Kidney (tissue), 14 donors: ENCODE results near the gene EIF2A. TPM values are rescaled to one million over a fixed set of nuclear protein-coding genes. Genes with fewer than 3 reads are reported as not detected.

ENCODE experiments used
- DNase-seq, 5 donors: peaks; one replicate each; pipeline ENCODE4 v3.0.0-alpha.2; 2013 to 2020
- FAIRE-seq: peaks from 2 replicates; lab custom pipeline; 2012; peaks lifted over from hg19 to GRCh38; lab: Jason Lieb, UNC
- H3K27ac ChIP-seq, 2 donors: one replicate each; pipeline ENCODE4 v1.7.0; 2013; ENCODE audit warnings: low read depth in 2 of 2, low read length in 2 of 2, inconsistent platforms in 1 of 2
- H3K27me3 ChIP-seq: one replicate; pipeline ENCODE4 v1.7.1; 2013; ENCODE audit warnings: low read length, inconsistent platforms; ENCODE audit not compliant: control insufficient read depth, insufficient read depth
- H3K36me3 ChIP-seq, 3 donors: one replicate each; pipeline versions ENCODE4 v1.7.0 to v1.7.1; 2013; ENCODE audit warnings: low read length in 3 of 3, control low read depth in 1 of 3, inconsistent platforms in 1 of 3; ENCODE audit not compliant: insufficient read depth in 3 of 3, control insufficient read depth in 2 of 3
- H3K4me1 ChIP-seq, 3 donors: one replicate each; pipeline versions ENCODE4 v1.7.0 to v1.7.1; 2013; ENCODE audit warnings: low read length in 3 of 3, inconsistent platforms in 1 of 3, low read depth in 1 of 3; ENCODE audit not compliant: control insufficient read depth in 2 of 3, insufficient read depth in 2 of 3
- H3K4me3 ChIP-seq, 3 donors: one replicate each; pipeline versions ENCODE4 v1.7.0 to v1.8.1; 2013; ENCODE audit warnings: low read length in 3 of 3, control low read depth in 1 of 3, inconsistent platforms in 1 of 3
- H3K9ac ChIP-seq, 3 donors: one replicate each; pipeline versions ENCODE4 v1.7.0 to v1.7.1; 2013; ENCODE audit warnings: low read length in 3 of 3, control low read depth in 1 of 3, inconsistent platforms in 1 of 3
- H3K9me3 ChIP-seq, 3 donors: one replicate each; pipeline versions ENCODE4 v1.7.0 to v1.7.1; 2013; ENCODE audit warnings: low read length in 3 of 3, control low read depth in 1 of 3, inconsistent platforms in 1 of 3; ENCODE audit not compliant: control insufficient read depth in 2 of 3, insufficient read depth in 1 of 3
- CTCF ChIP-seq: IDR thresholded peaks from 3 replicates; pipeline ENCODE4 v1.5.1; 2012; ENCODE audit warnings: mild to moderate bottlenecking, moderate library complexity, borderline replicate concordance; ENCODE audit not compliant: insufficient read depth; ENCODE audit errors: extremely low read depth
- intact Hi-C: fragments of 100-400 bp; cut with DNase I; formaldehyde crosslinking; loops from one replicate; pipeline ENCODE4 v1.11.1; 2022
- polyA plus RNA-seq: library from polyadenylated mRNA; stranded (reverse); fragments of 350-450 nt; fragmentation: Illumina TruSeq; extraction: RNeasy Lipid Tissue Mini Kit (QIAGEN cat#74804); gene quantifications from one replicate; pipeline ENCODE4 v1.2.3, GENCODE V29; 2014; ENCODE audit warnings: low read depth, low replicate concordance; ENCODE audit not compliant: insufficient read depth
- total RNA-seq: library from RNA; stranded (reverse); fragmentation: NEBNext Ultra II Directional; extraction: Animal tissue kit (Norgen Biotek cat#: 25700); gene quantifications from one replicate; pipeline ENCODE4 v1.2.1, GENCODE V29; 2021
- donor health status: control.
- donor health status: control.
- donor health status: control.
- donor health status: control.
- donor health status: control.
- donor health status: DM: yes; HTN: yes; CAD: no.
- donor health status: Normal renal cell carcinoma (clear cell type).

The EIF2A gene
- total and polyA plus RNA-seq, 2 donors from 2014 or later, result 48.2 to 70.5 TPM

DNA sequence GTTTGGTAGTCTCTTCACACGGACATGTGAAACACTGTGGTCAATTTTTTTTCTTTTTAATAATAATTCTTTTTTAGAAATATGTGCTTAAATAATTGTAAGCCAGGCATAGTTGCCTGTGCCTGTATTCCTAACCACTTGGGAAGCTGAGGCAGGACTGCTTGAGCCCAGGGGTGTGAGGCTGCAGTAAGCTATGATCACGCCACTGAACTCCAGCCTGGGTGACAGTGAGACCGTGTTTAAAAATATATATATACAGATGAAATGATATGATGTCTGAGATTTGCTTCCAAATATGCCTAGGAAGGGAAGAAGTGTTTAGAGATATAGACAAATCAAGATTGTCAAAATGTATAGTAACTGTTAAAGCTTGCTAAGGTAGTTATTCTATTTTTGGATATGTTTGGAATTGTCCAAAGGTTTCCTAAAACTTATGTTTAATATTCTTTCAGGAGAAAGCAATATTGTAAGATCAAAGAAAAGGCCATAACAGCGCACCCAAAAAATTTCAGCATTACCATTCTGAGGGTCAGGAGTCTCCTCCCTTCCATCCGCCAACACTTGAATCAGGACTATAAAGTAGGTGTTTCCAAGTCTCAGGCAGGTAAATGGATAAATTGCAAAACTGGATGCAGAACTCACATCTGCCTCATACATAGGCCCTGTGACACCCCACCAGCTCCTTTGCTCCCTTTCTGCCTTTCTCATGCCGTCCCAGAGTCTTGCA lies 56.0 kb downstream of the EIF2A start:
- FAIRE-seq, result no peak
- no peaks in the 10 kb centered on the region for H3K27me3 ChIP-seq
- peaks cover 0 to 9% (median 4%) of the 10 kb centered on the region in 3 donors for H3K4me1 ChIP-seq
- intact Hi-C loops, result no loop called here
- H3K36me3 ChIP-seq, result no peaks in the 10 kb centered on the region
- no peaks in the 10 kb centered on the region for H3K9me3 ChIP-seq
- peak overlapping the region; percentile 85 to 98 (median 93) for H3K9ac ChIP-seq
- peak overlapping the region; percentile 95 to 100 (median 98) for H3K4me3 ChIP-seq
- no peak for TF ChIP-seq CTCF
- peak in 2 of 5 donors; percentile 10 to 33 for DNase-seq
- H3K27ac ChIP-seq, result peak overlapping the region; percentile 91 to 96

DNA sequence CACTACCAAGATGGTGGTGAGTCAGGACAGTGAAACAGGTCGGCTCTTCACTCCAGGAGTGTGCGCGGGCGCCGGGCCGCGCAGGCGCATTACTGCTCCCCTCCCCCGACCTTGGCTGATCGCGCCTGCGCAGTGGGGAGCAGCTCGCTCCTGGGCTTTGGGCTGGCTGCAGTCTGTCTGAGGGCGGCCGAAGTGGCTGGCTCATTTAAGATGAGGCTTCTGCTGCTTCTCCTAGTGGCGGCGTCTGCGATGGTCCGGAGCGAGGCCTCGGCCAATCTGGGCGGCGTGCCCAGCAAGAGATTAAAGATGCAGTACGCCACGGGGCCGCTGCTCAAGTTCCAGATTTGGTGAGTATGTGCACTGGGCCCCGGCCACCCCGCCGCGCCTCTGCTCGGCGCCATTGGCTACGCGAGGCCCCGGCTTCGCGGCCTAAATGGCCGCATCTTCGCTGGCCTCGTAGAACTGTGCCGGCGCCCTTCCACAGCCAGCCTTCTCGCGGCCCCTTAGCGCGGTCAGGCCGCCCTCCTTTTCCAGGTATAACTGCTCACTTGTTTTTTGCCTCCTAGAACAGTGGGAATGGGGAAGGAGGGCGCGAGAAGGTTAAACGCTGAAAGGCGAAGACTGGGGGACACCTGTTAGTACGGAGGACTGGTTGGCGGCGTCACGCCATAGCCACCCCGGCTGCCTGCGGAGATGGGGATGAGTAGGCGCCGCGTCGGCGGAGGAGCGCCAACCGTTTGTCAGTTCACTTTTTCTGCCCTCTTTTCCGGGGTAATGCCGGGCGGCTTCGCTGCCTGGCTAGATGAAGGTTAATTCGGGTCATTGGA lies 56.8 kb downstream of the EIF2A start, which contains the start of gene SELENOT:
TSS of gene SELENOT (plus strand) at position 169 of the 827 bp plus-strand sequence. CDS start at position 211, 42 bp downstream.
- peak within 1 kb of the TSS; percentile 96 to 98 for H3K27ac ChIP-seq
- intact Hi-C loops, result no loop called here
- FAIRE-seq (no peak), DNase-seq (peak; percentile 97 to 98 (median 98))
- peak within 1 kb of the TSS; percentile 93 to 99 (median 98) for H3K9ac ChIP-seq
- H3K4me1 ChIP-seq, result peaks cover 0 to 9% (median 6%) of the 10 kb centered on the region in 3 donors
- H3K9me3 ChIP-seq, result no peaks in the 10 kb centered on the region
- H3K36me3 ChIP-seq, result no peaks in the 10 kb centered on the region
- no peak for TF ChIP-seq CTCF
- H3K4me3 ChIP-seq, result peak within 1 kb of the TSS; percentile 95 to 100 (median 98)
- no peaks in the 10 kb centered on the region for H3K27me3 ChIP-seq

GRCh38 chr3:150603980-150604319 lies 57.4 kb downstream of the EIF2A start:
- DNase-seq (no peak), FAIRE-seq (no peak)
- peaks cover 0 to 9% (median 6%) of the 10 kb centered on the region in 3 donors for H3K4me1 ChIP-seq
- no peaks in the 10 kb centered on the region for H3K36me3 ChIP-seq
- intact Hi-C loops, result no loop called here
- no peaks in the 10 kb centered on the region for H3K27me3 ChIP-seq
- peak overlapping the region; percentile 95 to 100 (median 98) for H3K4me3 ChIP-seq
- peak overlapping the region; percentile 96 to 98 for H3K27ac ChIP-seq
- no peaks in the 10 kb centered on the region for H3K9me3 ChIP-seq
- no peak for TF ChIP-seq CTCF
- peak overlapping the region; percentile 93 to 99 (median 98) for H3K9ac ChIP-seq
